Stimulated activated CD4-positive, alpha-beta T cell treated with anti-CD3 and anti-CD28 coated beads, TNF-alpha, amount 100 ng/mL, for 4 hours (primary cell): ENCODE results near the gene DLL1.

ENCODE experiments used
- DNase-seq, 3 experiments: peaks; one replicate each; pipeline ENCODE4 v3.0.0-alpha.2; 2020; ENCODE audit warnings: low read depth in 3 of 3

The DLL1 gene

DNA sequence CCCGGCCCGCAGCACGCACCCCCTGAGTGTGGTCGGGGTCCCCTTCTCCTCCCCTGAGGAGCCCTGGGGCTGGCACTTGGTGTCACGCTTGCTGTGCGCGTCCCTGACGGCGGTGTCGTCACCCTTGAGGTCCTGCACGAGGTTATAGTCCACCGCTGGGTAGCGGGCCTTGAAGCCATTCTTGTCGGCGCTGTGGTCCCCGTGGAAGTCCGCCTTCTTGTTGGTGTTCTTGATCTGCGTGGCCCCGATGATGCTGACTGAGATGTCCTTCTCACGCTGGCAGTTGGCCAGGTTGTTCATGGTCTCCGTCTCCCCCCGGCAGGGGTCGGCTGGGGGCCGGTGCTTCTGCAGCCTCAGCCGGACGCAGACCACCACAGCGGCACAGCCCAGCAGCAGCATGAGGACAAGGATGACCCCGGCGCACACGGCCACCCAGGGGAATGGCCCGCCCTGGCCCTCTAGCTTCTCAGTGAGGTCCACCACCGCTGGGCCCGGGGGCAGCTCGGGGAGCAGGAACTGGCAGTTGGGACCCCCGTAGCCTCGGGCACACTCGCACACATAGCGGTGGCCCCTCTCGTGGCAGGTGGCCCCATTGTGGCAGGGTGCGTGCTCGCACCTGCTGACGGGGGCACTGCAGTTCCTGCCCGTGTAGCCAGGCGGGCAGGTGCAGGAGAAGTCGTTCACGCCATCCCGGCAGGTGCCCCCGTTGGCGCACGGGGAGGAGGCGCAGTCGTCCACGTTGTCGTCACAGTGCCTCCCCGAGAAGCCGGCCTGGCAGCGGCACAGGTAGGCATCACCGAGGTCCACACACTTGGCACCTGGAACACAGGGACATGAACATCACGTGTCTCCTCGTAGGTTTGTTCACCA is 7.4 kb downstream of the DLL1 start:
- no peak for DNase-seq

DNA sequence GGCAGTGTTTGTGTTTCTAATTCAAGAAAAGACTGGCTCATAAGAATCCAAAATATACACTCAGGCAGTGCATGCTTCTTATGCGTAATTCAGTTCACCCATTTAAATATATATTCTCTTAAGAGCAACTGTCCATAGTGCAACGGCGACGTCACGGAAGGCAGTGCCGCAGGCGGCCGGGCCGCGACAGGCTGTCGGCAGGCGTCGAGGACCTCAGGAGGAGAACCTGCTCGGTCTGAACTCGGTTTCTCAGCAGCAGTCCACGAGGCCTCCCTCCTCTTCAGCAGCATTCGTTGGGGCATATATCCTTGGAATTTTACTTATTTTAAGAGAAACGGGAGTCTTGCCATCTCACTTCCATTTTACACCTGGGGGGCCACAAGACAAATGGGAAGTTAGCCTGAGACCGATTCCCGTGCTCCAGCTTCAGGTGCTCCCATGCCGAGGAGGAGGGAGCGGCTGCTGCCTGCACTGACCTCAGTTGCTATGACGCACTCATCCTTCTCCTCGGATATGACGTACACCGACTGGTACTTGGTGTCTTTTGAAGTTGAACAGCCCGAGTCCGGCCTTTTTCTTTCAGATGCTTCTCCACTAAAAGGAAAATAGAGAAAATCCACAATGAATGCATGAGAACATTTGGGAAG is 8.2 kb downstream of the DLL1 start:
- DNase-seq, result no peak

DNA sequence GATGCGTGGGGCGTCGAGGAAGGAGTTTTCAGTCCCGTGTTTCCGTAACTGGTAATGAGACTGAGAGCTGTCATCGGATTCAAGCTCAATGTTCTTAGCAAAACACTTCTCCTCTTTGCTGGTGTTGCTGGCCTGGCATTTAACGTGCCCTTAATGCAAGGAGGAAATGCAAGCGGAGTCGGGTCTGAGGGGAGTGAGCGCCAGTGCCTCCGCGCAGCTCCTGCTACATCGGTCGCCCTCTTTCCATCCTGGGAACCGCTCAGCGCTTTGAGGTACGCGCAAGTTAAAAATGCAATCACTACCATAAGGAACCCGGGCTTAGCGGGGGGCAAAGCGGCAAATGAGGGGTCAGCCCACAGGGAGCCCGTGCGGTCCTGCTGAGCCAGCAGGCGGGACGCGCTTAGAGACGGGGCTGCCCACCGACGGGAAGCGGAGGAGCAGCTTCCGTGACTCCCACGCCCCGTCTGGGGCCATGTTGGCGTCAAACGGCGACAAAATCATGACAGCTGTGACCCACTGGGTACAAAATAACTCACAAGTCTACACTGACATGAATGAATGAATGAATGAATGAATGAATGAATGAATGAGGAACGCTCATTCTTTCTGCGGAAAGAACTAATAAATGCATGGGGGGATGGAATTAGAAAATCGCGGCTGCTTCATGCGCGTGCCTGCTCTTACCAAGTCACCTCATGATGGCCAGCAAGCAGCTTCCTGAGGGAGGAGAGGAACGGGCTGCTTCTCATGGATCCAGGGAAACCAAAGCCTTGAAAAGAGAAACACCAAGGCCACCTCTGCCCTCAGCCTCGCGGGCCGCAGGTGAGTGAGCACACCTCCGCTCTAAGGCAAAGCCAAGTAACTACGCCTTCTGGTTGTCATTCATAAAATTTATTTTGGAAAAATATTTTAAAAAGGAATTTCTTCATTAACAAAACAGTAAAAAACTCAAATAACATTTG is 9.3 kb downstream of the DLL1 start:
- DNase-seq, result no peak

DNA sequence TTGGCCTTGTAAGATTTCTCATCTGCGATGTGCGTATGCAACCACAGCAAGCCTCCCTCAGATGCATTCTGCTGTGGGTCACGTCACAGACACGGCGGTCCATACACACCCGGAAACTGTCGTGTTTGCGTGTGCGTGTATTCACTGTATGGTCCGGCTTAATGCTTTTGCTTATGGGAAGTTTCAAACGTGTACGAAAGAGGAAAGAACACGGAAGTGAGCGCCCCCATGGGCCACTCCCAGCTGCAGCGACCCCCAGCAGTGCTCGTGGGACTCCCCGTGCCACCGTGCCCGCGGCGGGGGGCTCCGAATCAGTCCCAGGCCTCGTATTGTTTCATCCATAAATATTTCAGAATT is 10.2 kb downstream of the DLL1 start:
- no peak for DNase-seq

DNA sequence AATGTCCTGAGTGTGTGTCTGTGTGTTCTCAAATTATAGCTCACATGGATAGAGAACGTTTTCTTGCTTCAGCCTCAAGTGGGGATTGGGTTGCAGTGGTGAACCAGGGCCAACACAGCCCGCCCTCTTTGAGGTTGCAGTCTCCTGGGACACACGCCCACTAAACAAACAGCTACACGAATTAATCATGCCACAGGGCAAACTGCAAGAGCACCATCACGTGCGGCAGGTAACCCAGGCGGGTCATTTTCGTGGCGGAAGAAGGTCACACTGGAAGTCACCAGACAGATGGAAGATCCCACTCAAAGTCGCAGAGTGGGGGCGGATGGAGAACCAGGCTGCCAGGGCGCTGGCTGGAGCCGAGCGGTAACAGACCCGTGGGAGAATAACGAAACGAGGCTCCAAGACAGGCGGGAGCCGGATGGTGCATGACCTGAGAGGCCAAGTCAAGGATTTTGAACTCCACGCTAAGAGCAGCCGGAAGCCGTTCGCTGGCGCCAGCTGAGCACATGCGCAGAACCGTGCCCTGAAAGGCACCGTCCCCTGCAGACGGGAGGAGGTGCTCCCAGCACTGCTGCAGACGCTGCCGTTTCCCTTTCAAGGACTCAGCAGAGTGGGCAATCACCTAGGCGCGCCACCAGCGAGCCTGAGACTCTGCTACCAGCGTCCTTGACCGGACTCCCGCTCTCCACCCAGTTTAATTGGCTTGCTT is 10.7 kb downstream of the DLL1 start:
- no peak for DNase-seq

DNA sequence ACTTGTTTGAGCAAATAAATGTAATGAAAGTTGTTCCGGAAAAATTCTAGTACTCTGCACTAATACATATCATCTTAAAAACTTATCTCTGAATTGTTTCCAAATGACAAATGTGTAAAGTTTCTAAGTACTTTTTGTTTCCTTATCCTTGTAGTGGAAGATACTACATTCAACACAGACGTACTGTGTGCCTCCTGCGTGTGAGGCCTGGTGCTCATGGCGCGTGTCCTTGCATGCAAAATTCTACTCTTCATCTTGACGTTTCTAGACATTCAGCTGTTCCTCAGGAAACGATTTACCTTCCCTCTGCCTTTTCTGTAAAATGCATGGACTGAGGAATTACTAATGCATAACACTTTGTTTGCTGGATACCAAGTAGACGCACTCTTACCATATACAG is 11.5 kb downstream of the DLL1 start:
- no peak for DNase-seq

DNA sequence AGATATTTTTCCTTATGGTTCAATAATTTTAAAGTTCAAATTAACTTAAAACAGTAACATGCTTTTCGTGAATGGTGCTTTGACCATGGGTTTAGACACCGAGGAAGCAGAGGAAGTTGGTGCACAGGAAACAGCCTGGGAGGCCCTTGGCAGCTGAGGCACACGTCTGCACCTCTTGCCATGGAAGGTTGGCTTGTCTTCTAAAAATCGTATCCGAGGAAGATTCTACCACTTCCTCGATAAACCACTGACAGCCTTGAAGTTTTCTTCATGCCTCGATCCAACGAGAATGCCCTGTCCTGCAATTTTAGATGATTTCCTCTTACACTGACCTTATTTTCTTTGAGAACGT is 12.2 kb downstream of the DLL1 start:
- no peak for DNase-seq

DNA sequence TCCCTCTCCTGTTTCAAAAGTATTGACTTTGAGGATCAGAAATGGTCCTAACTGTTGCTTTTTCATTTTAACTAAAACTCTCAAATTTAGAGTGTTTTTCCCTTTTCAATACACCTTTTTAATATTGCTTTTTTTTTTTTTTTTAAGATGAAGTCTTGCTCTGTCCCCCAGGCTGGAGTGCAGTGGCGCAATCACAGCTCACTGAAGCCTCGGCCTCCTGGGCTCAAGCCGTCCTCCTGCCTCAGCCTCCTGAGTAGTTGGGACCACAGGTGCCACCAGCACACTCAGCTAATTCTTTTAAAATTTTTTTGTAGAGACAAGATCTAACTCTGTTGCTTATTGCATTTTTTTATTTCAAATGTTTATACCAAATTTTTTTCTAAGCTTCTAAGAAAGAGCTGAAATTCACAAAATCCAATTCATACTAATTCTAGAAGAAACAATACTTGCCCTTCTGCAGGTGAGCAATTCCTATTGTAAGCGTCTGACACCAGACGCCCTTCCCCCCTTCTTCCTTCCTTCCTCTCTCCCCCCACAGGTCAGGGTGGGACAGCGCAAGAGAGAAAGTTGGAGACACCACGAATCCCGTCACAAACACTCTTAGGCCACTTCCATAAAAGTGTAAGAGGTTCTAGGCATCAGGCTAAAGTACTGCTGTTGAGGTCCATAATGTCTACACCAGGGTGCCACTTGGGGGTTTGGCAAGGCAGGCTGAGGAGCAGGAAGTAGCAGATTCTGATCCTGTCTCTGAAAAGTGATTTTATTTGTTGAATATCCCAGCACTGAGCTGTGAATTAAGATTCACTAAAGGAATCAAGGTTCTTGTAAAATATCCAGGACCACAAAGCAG is 12.8 kb downstream of the DLL1 start:
- DNase-seq, result no peak

DNA sequence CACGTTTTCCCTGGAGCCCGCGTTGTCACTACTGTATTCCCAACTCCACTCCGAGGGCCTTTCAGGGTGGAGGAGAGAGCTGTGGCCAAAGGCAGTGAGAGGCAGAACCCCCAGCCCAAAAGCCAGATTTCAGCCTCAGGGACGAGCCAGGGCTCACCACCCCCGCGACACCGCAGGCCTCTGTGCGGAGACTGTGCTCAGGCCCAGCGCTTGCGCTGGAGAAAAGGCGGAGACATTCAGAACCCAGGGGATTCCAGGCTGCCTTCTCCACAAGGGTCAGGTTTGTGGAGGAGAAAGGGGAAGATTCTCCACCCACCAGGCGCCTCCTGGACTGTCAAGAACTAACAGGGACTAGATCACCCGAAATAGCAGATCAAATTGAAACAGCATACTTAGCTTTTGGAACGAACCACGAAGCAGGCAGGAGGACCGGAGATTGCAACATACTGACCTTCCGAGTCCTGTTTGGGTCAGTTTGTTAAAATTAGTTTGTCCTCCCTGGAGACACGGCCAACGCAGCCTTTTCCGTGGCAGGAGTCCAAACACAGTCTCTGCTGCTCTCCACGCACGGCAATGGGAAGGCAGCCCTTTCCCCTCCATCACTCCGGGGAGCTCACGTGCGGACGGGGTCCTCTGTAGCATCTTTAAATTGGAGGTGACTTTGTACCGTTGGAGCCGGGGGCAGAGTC is 14.4 kb downstream of the DLL1 start:
- DNase-seq, result no peak

DNA sequence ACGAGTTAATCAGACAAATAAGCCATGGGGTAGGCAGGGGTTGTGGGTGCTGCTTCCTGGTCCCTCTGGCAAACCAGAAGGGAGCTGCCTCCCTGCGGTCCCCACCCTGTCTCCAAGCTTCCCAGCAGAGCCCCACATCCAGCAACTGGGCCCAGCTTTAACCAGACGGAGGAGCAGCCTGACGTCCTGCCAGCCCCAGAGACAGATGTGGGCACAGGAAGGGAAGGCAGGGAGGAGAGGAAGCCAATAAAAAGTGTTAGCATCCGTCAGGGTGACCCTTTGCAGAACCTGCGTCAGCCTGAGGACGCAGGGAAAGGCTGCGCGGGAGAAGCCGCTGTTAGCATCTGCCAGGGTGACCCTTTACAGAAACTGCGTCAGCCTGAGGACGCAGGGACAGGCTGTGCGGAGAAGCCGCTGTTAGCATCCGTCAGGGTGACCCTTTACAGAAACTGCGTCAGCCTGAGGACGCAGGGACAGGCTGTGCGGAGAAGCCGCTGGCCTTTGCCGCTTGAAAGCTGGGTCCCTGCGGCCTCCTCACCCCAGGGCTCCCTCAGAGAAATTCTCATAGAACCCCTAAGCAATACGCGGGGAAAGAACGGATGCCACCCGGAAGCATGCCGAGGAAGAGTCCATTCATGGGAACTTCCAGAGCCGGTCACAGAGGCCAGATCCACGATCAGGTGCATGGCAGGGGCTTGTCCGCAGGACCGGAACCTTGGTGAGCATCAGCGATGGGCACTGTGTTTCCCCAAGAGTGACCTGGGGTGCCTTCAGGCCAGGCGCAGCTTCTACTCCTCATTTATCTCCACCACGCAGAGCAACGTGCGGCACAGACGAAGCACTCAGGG is 15.9 kb downstream of the DLL1 start:
- no peak for DNase-seq

DNA sequence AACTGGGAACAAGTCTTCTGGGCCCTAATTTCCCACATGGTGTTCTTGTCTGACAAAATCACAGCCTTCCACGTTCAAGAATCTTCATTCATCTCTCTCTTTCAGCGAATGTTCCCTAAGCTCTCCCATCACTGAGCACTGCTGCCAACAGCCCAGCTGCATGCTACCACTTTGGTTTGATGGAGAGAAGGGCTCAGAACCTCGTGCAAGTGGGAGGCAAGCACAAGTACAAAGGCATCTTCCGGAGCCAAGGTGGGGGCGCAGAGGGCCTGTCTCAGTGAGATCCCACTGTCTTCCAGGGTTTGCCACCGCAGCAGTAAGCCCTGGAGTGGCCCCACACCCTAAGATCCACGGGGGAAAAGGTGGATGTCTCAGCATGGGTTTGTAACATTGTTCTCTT is 17.2 kb downstream of the DLL1 start:
- DNase-seq, result no peak

DNA sequence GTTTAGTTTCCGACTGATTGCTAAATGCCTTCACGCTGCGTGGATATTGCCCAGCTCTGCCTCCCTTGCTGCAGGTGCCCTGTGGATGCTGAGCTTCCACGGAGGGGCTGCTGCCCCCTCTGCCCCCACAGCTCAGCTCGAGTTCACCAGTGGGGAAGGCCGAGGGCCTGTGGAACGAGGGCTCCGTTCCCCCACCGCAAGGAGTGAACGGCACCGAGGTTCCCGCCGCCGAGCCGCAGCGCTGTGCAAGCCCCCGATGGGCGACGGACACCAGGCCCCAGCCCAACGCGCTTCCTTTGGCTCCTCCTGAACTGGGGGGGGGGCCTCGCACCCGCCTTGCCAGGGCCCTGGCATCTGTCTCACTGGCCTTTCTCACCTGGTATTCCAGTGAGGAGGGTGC is 17.7 kb downstream of the DLL1 start:
- DNase-seq, result no peak

DNA sequence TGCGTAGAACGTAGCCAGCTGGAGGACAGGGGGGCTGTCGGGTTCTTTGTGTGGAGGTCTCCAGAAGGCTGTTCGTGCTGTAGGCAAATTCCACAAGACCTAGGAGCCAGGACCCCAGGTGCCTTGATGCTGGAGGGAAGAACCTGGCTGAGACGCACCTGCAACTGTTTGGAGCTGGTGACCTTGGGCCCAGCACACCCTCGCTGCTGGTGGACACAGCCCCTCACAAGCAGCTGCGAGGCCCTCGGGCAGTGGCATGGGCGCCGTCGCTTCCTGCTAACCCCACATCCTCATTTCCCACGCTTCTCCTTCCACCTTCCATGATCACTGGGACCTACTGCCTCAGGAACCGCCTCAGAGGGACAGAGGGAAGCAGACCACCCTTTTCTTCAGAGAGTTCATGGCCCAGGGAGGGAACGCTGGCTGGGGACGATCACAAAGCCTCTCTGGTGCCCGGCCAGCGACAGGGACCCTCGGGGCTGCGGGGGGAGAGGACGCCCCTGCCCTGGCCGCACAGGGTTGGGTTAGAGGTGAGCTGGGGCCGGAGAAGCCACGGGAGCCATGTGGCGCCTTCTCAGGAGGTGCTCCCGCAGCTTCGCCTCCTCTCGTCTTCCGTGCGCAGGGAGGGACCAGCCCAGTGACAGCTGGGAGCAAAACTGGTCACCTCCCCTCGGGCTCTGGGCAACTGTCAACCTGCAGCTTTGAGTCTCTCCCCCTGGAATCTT is 18.4 kb downstream of the DLL1 start:
- DNase-seq, result no peak

DNA sequence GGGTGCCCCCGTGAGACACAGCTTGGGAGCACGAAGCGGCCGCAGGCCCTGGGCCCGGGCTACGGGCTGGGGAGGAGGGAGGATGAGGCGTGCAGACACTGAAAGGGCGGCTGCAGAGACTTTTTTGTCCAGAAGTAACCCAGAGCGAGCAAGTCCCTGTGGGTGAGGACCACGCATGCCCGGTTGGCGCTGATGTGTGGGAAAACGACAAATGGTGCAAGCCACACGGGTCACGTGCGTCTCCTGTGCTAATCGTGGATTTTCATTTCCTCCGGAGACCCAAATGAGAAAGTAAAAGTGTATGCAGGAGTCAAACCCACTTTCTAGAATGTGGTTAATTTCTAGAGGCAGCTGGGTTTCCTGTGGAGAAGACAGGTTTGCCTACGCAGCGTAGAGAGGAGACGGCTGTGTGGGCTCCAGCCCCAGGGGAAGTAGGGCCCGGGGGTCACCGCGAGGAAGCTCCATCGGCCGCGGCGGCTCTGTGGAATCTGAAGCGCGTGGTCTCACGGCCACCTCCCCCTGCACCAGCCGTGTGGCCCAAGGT is 19.0 kb downstream of the DLL1 start:
- DNase-seq, result peak in 2 of 3 experiments; percentile 52 to 59

DNA sequence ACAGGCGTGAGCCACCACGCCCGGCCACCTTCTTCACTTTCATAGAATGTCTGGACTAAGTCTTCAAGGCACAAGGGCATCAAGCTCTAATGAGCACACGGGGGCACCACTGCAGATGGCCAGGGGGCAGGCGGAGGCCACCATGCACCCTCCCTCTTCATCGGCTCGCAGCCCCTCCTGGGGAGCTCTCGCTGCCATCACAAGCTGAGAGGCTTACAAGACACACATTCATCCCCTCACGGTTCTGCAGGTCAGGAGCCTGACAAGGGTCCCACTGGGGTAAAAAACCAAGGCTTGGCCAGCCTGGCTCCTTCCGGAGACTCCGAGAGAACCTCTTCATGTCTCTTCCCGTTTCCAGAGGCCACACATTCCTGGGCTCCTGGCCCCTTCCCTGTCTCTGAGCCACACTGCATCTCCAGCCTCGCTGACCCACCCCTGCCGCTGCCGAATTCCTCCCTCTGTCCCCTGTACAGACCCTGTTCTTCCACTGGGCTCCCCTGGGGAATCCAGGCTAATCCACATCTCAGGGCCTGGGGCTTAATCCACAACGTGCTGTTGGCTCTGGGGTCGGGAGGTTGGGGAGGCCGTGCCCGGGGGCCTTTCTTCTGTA is 19.8 kb downstream of the DLL1 start:
- DNase-seq, result no peak

DNA sequence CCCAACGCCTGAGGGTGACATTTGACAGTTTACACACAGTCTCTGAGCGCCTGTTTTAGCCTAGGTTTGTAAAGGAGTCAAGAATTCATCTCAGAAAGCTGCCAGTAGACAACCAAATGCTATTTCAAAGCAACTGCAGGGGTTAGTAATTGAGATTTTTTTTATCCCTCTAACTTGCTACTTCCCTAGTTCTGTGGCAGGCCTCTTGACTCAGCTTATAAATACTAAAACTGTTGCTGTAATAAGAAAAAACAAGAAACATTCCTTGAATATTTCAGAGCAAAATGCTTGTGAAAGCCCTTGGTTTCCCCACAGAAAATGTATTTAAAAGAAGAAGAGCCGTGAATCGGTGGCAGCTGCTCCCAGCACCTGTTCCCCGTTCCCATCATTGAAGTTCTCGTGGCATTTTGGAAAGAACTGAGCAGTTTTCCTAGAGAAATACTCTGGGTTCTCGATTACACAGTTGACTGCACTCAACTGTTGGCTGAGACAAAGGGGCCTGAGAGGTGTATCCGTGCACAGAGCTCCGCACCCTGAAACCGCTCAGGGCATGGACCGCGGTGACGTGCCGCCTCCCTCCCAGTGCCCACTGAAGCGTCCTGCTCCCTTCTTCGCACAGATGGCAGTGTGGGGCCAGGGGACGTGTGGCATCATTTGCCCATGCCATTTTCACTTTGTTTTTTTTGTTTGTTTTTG is 20.9 kb downstream of the DLL1 start:
- DNase-seq, result no peak

DNA sequence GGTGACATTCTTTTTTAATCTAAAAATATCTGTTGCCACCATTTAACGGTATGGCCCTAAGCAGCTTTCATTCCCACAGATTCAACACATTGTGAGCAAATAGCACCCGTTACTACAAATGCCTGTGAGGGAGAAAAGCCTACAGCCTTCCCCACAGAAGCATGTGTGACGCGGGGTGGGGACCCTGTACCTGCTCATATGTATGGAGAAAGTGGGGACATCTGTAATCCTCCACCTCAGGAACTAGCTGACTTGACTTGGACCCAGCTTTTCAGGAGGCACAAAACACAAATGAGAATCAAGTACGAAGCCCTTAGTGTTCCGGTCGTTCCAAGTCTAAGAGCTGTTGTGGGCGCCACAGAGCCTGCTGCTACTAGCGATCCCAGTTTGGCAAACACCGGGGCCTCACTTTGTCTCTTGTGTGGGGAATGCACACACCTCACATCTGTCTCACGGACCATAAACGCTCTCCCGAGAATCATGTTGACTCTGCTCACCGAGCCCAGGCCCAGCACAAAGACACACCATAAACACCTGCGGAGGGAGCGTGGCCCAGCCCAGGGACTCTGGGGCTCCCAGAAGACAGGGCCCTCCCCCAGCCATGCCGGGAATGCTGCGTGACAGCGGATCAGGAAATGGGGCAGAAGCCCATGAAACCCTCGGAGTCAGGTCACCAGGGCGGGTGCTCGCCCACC is 21.6 kb downstream of the DLL1 start:
- no peak for DNase-seq
